ENCODE measurements around the gene PRR7.

PRR7 gene

DNA sequence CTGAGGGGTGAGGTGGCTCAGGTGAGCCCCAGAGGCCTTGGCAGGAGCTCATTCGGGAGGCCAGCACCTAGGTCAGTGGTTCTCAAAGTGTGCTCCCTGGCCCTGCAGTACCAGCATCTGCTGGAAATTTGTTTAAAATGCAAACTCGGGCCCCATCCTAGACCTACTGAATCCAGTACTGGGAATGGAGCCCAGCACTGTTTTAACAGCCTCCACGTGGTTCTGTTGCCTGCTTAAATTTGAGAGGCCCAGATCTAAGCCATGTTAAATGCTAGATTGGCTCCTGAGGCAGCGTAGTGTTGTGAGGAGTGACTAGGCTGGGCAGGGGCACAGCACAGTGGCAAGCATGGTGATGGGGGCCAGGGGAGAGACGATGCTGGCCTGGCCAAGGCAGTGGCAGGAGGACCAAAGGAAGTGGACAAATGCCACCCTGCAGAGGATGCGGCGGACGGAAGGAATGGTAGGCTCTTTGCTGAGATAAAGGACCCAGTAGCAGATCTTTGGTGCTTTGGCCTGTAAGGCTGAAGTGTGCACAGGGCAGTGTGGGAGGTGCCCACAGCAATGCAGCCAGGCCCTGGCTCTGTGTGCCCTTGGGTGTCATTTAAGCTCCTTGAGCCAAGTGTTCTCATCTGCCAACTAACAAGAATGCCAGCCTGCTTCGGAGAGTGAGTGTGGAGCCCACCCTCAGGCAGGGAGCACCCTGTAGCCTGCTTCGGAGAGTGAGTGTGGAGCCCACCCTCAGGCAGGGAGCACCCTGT, 4.2 kb downstream of the PRR7 start:
- 95% methylated on average over 5 of the region's 10 CpGs for WGBS (ENCODE audit: insufficient coverage)
- CTCF ChIA-PET = interaction anchor here (1.5 to 26.2 kb wide), 6 partner anchors 9 to 62 kb away, joined by 3 to 509 read pairs (median 184); partner anchors contain the start of genes F12, GRK6, PFN3 and PRR7
- H3K4me1 ChIP-seq (ENCODE audit: control extremely low read depth in 1 of 4, control insufficient read depth in 4 of 4, insufficient read depth in 4 of 4, low read length in 3 of 4) = peaks cover 0 to 52% (median 49%) of the 10 kb centered on the region in 4 experiments

DNA sequence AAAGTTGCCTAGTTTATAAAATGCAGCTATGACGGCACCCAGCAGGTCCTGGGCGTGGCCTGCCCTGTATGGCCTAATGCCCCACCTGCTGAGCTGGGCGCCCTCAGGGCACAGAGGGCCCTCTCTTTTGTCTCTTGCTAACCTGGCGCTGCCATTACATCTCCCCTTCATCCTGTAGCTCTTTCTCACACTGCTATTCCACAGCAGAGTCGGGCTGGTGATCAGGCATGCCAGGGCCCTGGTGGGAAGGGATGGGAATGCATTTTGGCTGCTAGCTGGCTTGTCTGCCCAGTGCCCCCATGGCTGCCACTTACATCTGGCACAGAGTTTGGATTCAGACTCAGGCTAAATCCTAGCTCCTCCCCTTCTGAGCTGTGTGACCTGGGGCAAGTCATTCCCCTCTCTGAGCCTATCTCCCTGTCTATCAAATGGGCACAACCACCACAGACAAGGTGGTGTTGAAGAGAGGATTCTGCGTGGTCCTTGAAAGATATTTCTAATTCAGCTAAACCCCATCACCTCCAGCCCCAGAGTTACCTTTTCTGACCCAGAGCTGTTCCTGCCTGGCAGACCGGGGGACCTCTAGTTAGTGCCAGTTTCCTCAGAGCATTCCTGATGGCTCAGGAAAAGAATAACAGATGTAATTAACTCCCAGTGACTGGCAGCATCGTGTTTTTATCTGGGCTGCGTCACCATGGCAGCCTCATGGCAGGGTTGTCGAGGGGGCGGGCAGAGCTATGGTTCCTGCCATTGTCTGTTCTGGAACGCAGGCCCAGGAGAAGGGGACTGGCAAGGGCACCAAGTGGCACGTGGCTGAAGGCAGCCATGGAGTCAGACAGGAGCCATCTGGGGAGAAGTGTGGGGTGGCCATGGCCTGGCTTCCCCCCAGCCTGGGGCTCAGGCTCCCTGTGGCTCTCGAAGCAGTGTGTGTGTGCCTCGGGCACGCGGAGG, 6.3 kb downstream of the PRR7 start:
- no peaks in the 10 kb centered on the region for H3K36me3 ChIP-seq (ENCODE audit: control insufficient read depth in 4 of 4, insufficient read depth in 4 of 4, low read length in 3 of 4)

More for the DNA sequence above, 4.2 kb downstream of the PRR7 start:
- Histone ChIP-seq H3K27me3 (replicated peaks in 2 of 5; ENCODE audit: control insufficient read depth in 4 of 5, insufficient read depth in 5 of 5, low read length in 4 of 5) (no peaks in the 10 kb centered on the region), H3K36me3 (ENCODE audit: control insufficient read depth in 4 of 4, insufficient read depth in 4 of 4, low read length in 3 of 4) (no peaks in the 10 kb centered on the region), H3K4me3 (ENCODE audit: control insufficient read depth in 1 of 7, extremely low read depth in 1 of 7, insufficient read depth in 4 of 7, low read depth in 2 of 7, low read length in 6 of 7) (no peak overlapping the region), H3K9me3 (ENCODE audit: control extremely low read depth in 1 of 5, control insufficient read depth in 4 of 5, insufficient read depth in 2 of 5, low read depth in 1 of 5, low read length in 4 of 5) (no peaks in the 10 kb centered on the region), H3K27ac (ENCODE audit: insufficient read depth in 1 of 2, low read depth in 1 of 2, low read length in 2 of 2, poor library complexity in 1 of 2, severe bottlenecking in 2 of 2) (no peak overlapping the region)
- DNase-seq = no peak
- POLR2A ChIA-PET = interaction anchor here (1.2 kb wide), 1 partner anchor 48 kb away, joined by 3 read pairs; no protein-coding TSS in a partner anchor

DNA sequence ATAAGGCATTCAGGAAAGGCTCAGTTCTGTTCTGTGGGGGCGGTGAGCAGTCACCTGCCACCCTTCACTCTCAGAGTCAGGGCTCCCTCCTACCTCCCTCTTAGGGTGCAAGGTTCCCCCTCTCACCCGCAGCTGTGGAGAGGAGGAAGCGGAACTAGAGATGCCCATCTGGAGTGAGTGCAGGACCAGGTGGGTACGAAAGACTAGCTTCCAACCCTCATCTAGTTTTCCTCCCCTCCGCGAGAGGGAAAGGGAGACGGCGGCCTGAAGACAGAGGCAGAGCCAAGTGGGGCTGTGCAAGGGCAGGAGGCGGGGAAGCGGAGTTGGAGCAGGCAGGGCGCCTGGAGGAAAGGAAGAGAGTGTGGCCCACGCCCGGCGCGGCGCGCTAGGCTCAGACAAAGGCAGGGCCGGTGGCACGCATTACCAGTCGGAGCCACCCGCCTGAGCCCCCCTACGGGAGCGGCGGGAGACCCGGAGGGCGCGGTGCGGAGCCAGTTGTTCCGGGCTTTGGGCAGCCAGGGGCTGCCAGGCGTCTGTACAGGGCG, 7.3 kb downstream of the PRR7 start:
- Histone ChIP-seq H3K27me3 (replicated peaks in 2 of 5; ENCODE audit: control insufficient read depth in 4 of 5, insufficient read depth in 5 of 5, low read length in 4 of 5) (no peaks in the 10 kb centered on the region), H3K4me1 (ENCODE audit: control extremely low read depth in 1 of 4, control insufficient read depth in 4 of 4, insufficient read depth in 4 of 4, low read length in 3 of 4) (peaks cover 0 to 40% (median 39%) of the 10 kb centered on the region in 4 experiments), H3K27ac (ENCODE audit: insufficient read depth in 1 of 2, low read depth in 1 of 2, low read length in 2 of 2, poor library complexity in 1 of 2, severe bottlenecking in 2 of 2) (peak overlapping the region in 1 of 2 experiments; percentile 14), H3K9me3 (ENCODE audit: control extremely low read depth in 1 of 5, control insufficient read depth in 4 of 5, insufficient read depth in 2 of 5, low read depth in 1 of 5, low read length in 4 of 5) (no peaks in the 10 kb centered on the region), H3K4me3 (ENCODE audit: control insufficient read depth in 1 of 7, extremely low read depth in 1 of 7, insufficient read depth in 4 of 7, low read depth in 2 of 7, low read length in 6 of 7) (peak overlapping the region; percentile 27 to 87 (median 77)), H3K36me3 (ENCODE audit: control insufficient read depth in 4 of 4, insufficient read depth in 4 of 4, low read length in 3 of 4) (peaks cover 2 to 10% (median 3%) of the 10 kb centered on the region in 4 experiments)
- POLR2A ChIA-PET = interaction anchor here (0.6 to 5.2 kb wide), 9 partner anchors 9 to 95 kb away, joined by 3 to 59 read pairs (median 4); partner anchors contain the start of gene PRR7
- 1% methylated on average over 22 of the region's 31 CpGs for WGBS (ENCODE audit: insufficient coverage)
- DNase-seq = peak; percentile 46 to 89 (median 86)
- CTCF ChIA-PET = interaction anchor here (0.7 to 26.2 kb wide), 14 partner anchors 9 to 108 kb away, joined by 3 to 509 read pairs (median 10); partner anchors contain the start of genes F12, GRK6, PFN3 and PRR7

More for the DNA sequence above, 6.3 kb downstream of the PRR7 start:
- no peak for DNase-seq
- Histone ChIP-seq H3K4me3 (ENCODE audit: control insufficient read depth in 1 of 7, extremely low read depth in 1 of 7, insufficient read depth in 4 of 7, low read depth in 2 of 7, low read length in 6 of 7) (peak overlapping the region in 2 of 7 experiments; percentile 81 to 87), H3K27me3 (replicated peaks in 2 of 5; ENCODE audit: control insufficient read depth in 4 of 5, insufficient read depth in 5 of 5, low read length in 4 of 5) (no peaks in the 10 kb centered on the region), H3K4me1 (ENCODE audit: control extremely low read depth in 1 of 4, control insufficient read depth in 4 of 4, insufficient read depth in 4 of 4, low read length in 3 of 4) (peaks cover 0 to 47% (median 46%) of the 10 kb centered on the region in 4 experiments), H3K9me3 (ENCODE audit: control extremely low read depth in 1 of 5, control insufficient read depth in 4 of 5, insufficient read depth in 2 of 5, low read depth in 1 of 5, low read length in 4 of 5) (no peaks in the 10 kb centered on the region), H3K27ac (ENCODE audit: insufficient read depth in 1 of 2, low read depth in 1 of 2, low read length in 2 of 2, poor library complexity in 1 of 2, severe bottlenecking in 2 of 2) (no peak overlapping the region)
- CTCF ChIA-PET = interaction anchor here (0.7 to 26.2 kb wide), 12 partner anchors 10 to 107 kb away, joined by 3 to 509 read pairs (median 10); partner anchors contain the start of genes F12, GRK6, PFN3 and PRR7
- POLR2A ChIA-PET = interaction anchor here (0.5 to 5.2 kb wide), 7 partner anchors 8 to 427 kb away, joined by 3 to 59 read pairs (median 4); partner anchors contain the start of gene PRR7
- WGBS (ENCODE audit: insufficient coverage) = 97% methylated on average over 16 of the region's 17 CpGs

DNA sequence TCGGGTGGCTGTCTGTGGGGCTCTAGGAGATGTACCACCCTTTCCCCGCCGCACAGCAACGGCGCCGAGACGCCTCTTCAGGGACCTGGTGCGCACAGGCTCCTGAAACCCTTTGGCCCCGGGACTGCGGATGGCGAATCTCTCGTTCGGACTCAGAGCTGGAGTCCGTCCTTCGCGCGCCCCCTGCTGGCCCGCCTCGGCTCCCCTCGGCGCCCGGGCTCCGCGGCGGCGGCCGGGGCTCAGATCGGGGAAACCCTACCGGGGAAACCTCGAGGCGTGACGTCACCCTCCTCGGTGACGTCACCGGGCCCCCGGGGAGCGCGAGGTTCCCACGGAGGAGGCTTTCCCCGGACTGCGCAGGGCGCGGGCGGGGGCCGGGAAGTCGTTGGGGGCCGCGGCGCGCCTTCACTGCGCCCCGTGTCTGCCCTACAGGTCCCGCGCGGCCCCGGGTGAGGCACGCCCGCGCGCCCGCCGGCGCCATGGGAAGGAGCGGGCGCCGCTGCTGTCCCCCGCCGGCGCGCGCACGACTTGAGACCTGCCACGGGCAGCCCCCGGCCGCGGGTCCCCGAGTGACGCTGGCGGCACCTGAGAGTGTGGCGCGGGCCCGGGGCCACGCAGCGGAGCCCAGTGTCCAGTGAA, 7.9 kb downstream of the PRR7 start:
- Histone ChIP-seq H3K27ac (ENCODE audit: insufficient read depth in 1 of 2, low read depth in 1 of 2, low read length in 2 of 2, poor library complexity in 1 of 2, severe bottlenecking in 2 of 2) (peak overlapping the region in 1 of 2 experiments; percentile 68), H3K27me3 (replicated peaks in 2 of 5; ENCODE audit: control insufficient read depth in 4 of 5, insufficient read depth in 5 of 5, low read length in 4 of 5) (no peaks in the 10 kb centered on the region), H3K4me3 (ENCODE audit: control insufficient read depth in 1 of 7, extremely low read depth in 1 of 7, insufficient read depth in 4 of 7, low read depth in 2 of 7, low read length in 6 of 7) (peak overlapping the region; percentile 68 to 87 (median 77)), H3K9me3 (ENCODE audit: control extremely low read depth in 1 of 5, control insufficient read depth in 4 of 5, insufficient read depth in 2 of 5, low read depth in 1 of 5, low read length in 4 of 5) (no peaks in the 10 kb centered on the region), H3K4me1 (ENCODE audit: control extremely low read depth in 1 of 4, control insufficient read depth in 4 of 4, insufficient read depth in 4 of 4, low read length in 3 of 4) (peaks cover 0 to 40% (median 39%) of the 10 kb centered on the region in 4 experiments), H3K36me3 (ENCODE audit: control insufficient read depth in 4 of 4, insufficient read depth in 4 of 4, low read length in 3 of 4) (peaks cover 2 to 12% (median 4%) of the 10 kb centered on the region in 4 experiments)
- under 1% methylated on average over 78 of the region's 84 CpGs for WGBS (ENCODE audit: insufficient coverage)
- DNase-seq = peak; percentile 88 to 92 (median 91)
- ChIA-PET POLR2A (interaction anchor here (0.5 to 5.2 kb wide), 16 partner anchors 9 to 70 kb away, joined by 3 to 59 read pairs (median 4); partner anchors contain the start of genes PDLIM7, PRR7 and SLC34A1), CTCF (interaction anchor here (1.0 to 26.2 kb wide), 20 partner anchors 9 to 137 kb away, joined by 3 to 509 read pairs (median 8); partner anchors contain the start of genes DOK3, F12, GRK6 and PDLIM7)

DNA sequence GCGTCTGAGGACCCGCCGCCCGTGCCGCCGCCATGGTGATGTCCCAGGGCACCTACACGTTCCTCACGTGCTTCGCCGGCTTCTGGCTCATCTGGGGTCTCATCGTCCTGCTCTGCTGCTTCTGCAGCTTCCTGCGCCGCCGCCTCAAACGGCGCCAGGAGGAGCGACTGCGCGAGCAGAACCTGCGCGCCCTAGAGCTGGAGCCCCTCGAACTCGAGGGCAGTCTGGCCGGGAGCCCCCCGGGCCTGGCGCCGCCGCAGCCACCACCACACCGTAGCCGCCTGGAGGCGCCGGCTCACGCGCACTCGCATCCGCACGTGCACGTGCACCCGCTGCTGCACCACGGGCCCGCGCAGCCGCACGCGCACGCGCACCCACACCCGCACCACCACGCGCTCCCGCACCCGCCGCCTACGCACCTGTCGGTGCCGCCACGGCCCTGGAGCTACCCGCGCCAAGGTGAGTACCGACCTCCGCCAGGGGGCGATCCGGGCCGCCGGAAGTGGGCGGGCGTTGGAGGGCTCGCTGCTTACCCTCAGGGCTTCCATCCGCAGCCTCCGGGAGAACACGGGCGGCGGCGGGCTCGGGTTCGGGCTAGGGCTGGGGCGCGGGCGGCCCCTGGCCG, 8.5 kb downstream of the PRR7 start:
- H3K4me3 ChIP-seq (ENCODE audit: control insufficient read depth in 1 of 7, extremely low read depth in 1 of 7, insufficient read depth in 4 of 7, low read depth in 2 of 7, low read length in 6 of 7) = peak overlapping the region; percentile 68 to 87 (median 77)
- no peaks in the 10 kb centered on the region for H3K9me3 ChIP-seq (ENCODE audit: control extremely low read depth in 1 of 5, control insufficient read depth in 4 of 5, insufficient read depth in 2 of 5, low read depth in 1 of 5, low read length in 4 of 5)
- ChIA-PET POLR2A (interaction anchor here (0.5 to 5.2 kb wide), 12 partner anchors 10 to 71 kb away, joined by 3 to 59 read pairs (median 4); partner anchors contain the start of genes PDLIM7, PRR7 and SLC34A1), CTCF (interaction anchor here (0.6 to 26.2 kb wide), 25 partner anchors 8 to 145 kb away, joined by 3 to 509 read pairs (median 7); partner anchors contain the start of genes DOK3, F12, GRK6 and PDLIM7)
- H3K27ac ChIP-seq (ENCODE audit: insufficient read depth in 1 of 2, low read depth in 1 of 2, low read length in 2 of 2, poor library complexity in 1 of 2, severe bottlenecking in 2 of 2) = peak overlapping the region in 1 of 2 experiments; percentile 68
- WGBS (ENCODE audit: insufficient coverage) = 0% methylated on average over 57 of the region's 80 CpGs
- no peaks in the 10 kb centered on the region for H3K27me3 ChIP-seq (replicated peaks in 2 of 5; ENCODE audit: control insufficient read depth in 4 of 5, insufficient read depth in 5 of 5, low read length in 4 of 5)
- DNase-seq = peak; percentile 84 to 87 (median 86)
- H3K4me1 ChIP-seq (ENCODE audit: control extremely low read depth in 1 of 4, control insufficient read depth in 4 of 4, insufficient read depth in 4 of 4, low read length in 3 of 4) = peaks cover 0 to 40% (median 39%) of the 10 kb centered on the region in 4 experiments
- peaks cover 2 to 17% (median 5%) of the 10 kb centered on the region in 4 experiments for H3K36me3 ChIP-seq (ENCODE audit: control insufficient read depth in 4 of 4, insufficient read depth in 4 of 4, low read length in 3 of 4)

Data from common myeloid progenitor, CD34-positive (primary cell).